HepG2 (cell line): ENCODE measurements around the gene ACTR1B. TPM values are rescaled to one million over a fixed set of nuclear protein-coding genes. Genes with fewer than 3 reads are reported as not detected.

Source experiments
- KLF13 ChIP-seq: sonication (generic); formaldehyde crosslinking; IDR thresholded peaks from 2 replicates; pipeline ENCODE4 v1.4.0; 2020; ENCODE audit warnings: mild to moderate bottlenecking, missing genetic modification reagents
- KMT2B ChIP-seq: IDR thresholded peaks from 2 replicates; pipeline ENCODE4 v1.6.1; 2016; ENCODE audit warnings: missing genetic modification reagents, missing compliant biosample characterization
- MIER2 ChIP-seq: IDR thresholded peaks from 2 replicates; pipeline ENCODE4 v1.6.1; 2016; ENCODE audit warnings: missing biosample characterization, missing genetic modification reagents
- NR3C1 ChIP-seq: sonication (generic); formaldehyde crosslinking; IDR thresholded peaks from 2 replicates; pipeline ENCODE4 v1.4.0; 2020; ENCODE audit warnings: missing genetic modification reagents
- ZFP90 ChIP-seq: sonication (generic); formaldehyde crosslinking; IDR thresholded peaks from 2 replicates; pipeline ENCODE4 v1.8.0; 2022; ENCODE audit warnings: missing genetic modification reagents, mild to moderate bottlenecking, inconsistent platforms, borderline replicate concordance
- ZNF547 ChIP-seq: sonication (generic); formaldehyde crosslinking; IDR thresholded peaks from 2 replicates; pipeline ENCODE4 v1.5.1; 2020; ENCODE audit warnings: mild to moderate bottlenecking, missing genetic modification reagents
- ZNF629 ChIP-seq: sonication (generic); formaldehyde crosslinking; conservative IDR thresholded peaks from 2 replicates; pipeline ENCODE4 v1.5.0; 2020; ENCODE audit warnings: missing genetic modification reagents
- polyA plus RNA-seq, 8 experiments: library from polyadenylated mRNA; depleted of rRNA in 3 of 8; stranded (reverse) in 7 of 8; unstranded in 1 of 8; fragments of >200 nt; fragmentation: Illumina TruSeq in 4 of 8; extraction: Trizol in 4 of 8; gene quantifications; 2 replicates each; pipeline versions ENCODE4 v1.2.1 to v1.2.3, GENCODE V29; 2011 to 2016; ENCODE audit warnings: low read depth in 4 of 8, missing spikeins in 1 of 8, mixed read lengths in 1 of 8; ENCODE audit not compliant: insufficient read depth in 1 of 8
- total RNA-seq, 5 experiments: library from RNA; depleted of rRNA; stranded (reverse); fragments of >200 nt; fragmentation: Illumina TruSeq; extraction: Trizol; gene quantifications; 2 replicates each; pipeline ENCODE4 v1.2.3, GENCODE V29; 2016; ENCODE audit warnings: low read depth in 1 of 5
- TF ChIP-seq, protein P1 (sequence below): sonication (generic); formaldehyde crosslinking; IDR thresholded peaks from 2 replicates; pipeline ENCODE4 v1.4.0; 2020; ENCODE audit warnings: mild to moderate bottlenecking, missing genetic modification reagents
- TF ChIP-seq, protein P2 (sequence below): sonication (generic); formaldehyde crosslinking; IDR thresholded peaks from 2 replicates; pipeline ENCODE4 v1.4.0; 2020; ENCODE audit warnings: mild to moderate bottlenecking, missing genetic modification reagents, borderline replicate concordance
- TF ChIP-seq, protein P3 (sequence below): sonication (generic); formaldehyde crosslinking; IDR thresholded peaks from 2 replicates; pipeline ENCODE4 v1.4.0; 2020; ENCODE audit warnings: missing genetic modification reagents
- TF ChIP-seq, protein P4 (sequence below): sonication (generic); formaldehyde crosslinking; IDR thresholded peaks from 2 replicates; pipeline ENCODE4 v1.5.0; 2020; ENCODE audit warnings: missing genetic modification reagents
- TF ChIP-seq, protein P5 (sequence below): sonication (generic); formaldehyde crosslinking; IDR thresholded peaks from 2 replicates; pipeline ENCODE4 v1.4.0; 2020; ENCODE audit warnings: missing genetic modification reagents
- TF ChIP-seq, protein P6 (sequence below): sonication (generic); formaldehyde crosslinking; IDR thresholded peaks from 2 replicates; pipeline ENCODE4 v1.5.0; 2020; ENCODE audit warnings: missing genetic modification reagents

ACTR1B gene
- total and polyA plus RNA-seq, 2 of the 13 experiments (the other 11 are each of a cell fraction or from before 2014, with no cell fraction given) = 61.7 to 76.7 TPM

DNA sequence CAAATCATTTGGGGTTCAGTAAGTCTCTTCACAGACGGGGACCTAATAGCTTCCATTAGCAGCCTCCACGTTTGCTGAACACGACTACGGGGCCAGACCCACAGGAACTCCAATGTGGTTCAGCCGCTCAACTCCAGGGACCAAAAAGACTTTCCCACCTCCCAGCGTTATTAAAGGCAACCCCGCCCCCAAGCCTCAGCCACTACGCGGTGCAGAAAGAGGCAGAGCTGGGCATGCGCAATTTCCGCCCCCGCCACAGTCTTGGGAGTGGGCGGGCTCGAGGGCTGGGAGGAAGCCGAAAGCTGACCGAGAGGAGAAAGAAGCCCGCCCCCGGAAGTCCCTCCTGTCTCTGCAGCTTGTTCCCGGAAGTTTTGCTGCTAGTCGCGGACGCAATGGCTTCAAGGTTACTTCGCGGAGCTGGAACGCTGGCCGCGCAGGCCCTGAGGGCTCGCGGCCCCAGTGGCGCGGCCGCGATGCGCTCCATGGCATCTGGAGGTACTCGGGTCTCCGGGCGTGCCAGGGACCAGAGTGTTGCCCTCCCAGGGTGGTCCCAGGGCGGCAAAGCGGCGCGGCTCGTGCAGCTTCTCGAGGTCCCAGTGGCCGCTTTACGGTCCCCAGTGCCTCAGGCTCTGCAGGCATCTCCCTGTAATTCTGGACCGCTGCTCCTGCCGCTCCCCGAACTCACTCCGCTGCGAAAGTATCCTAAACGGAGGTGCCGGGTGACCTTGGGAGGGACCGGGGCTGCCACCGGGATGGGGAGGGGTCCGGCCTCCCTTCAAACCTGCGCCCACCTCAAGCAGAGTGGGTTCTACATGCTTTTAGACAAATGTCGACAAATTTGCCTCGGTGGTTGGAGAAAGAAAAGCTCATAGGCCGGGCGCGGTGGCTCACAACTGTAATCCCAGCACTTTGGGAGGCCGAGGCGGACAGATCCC is 17.9 kb downstream of the ACTR1B start, which contains the start of gene COX5B (continued):
- TF ChIP-seq, protein P1, sequence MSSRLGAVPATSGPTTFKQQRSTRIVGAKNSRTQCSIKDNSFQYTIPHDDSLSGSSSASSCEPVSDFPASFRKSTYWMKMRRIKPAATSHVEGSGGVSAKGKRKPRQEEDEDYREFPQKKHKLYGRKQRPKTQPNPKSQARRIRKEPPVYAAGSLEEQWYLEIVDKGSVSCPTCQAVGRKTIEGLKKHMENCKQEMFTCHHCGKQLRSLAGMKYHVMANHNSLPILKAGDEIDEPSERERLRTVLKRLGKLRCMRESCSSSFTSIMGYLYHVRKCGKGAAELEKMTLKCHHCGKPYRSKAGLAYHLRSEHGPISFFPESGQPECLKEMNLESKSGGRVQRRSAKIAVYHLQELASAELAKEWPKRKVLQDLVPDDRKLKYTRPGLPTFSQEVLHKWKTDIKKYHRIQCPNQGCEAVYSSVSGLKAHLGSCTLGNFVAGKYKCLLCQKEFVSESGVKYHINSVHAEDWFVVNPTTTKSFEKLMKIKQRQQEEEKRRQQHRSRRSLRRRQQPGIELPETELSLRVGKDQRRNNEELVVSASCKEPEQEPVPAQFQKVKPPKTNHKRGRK = 0 out of 2 replicates have a peak, but pooled peaks have one; percentile 27
- TF ChIP-seq KLF13 (CRISPR knock-in tag) (peak; percentile 86; the same call in 1 of the 2 replicates), KMT2B (CRISPR knock-in tag) (0 out of 2 replicates have a peak, but pooled peaks have one; percentile 65), NR3C1 (no peak), MIER2 (CRISPR knock-in tag) (0 out of 2 replicates have a peak, but pooled peaks have one; percentile 15), ZNF629 (CRISPR knock-in tag) (0 out of 2 replicates have a peak, but pooled peaks have one; percentile 16), ZFP90 (peak; percentile 81), ZNF547 (CRISPR knock-in tag) (peak; percentile 92)
- TF ChIP-seq, protein P2, sequence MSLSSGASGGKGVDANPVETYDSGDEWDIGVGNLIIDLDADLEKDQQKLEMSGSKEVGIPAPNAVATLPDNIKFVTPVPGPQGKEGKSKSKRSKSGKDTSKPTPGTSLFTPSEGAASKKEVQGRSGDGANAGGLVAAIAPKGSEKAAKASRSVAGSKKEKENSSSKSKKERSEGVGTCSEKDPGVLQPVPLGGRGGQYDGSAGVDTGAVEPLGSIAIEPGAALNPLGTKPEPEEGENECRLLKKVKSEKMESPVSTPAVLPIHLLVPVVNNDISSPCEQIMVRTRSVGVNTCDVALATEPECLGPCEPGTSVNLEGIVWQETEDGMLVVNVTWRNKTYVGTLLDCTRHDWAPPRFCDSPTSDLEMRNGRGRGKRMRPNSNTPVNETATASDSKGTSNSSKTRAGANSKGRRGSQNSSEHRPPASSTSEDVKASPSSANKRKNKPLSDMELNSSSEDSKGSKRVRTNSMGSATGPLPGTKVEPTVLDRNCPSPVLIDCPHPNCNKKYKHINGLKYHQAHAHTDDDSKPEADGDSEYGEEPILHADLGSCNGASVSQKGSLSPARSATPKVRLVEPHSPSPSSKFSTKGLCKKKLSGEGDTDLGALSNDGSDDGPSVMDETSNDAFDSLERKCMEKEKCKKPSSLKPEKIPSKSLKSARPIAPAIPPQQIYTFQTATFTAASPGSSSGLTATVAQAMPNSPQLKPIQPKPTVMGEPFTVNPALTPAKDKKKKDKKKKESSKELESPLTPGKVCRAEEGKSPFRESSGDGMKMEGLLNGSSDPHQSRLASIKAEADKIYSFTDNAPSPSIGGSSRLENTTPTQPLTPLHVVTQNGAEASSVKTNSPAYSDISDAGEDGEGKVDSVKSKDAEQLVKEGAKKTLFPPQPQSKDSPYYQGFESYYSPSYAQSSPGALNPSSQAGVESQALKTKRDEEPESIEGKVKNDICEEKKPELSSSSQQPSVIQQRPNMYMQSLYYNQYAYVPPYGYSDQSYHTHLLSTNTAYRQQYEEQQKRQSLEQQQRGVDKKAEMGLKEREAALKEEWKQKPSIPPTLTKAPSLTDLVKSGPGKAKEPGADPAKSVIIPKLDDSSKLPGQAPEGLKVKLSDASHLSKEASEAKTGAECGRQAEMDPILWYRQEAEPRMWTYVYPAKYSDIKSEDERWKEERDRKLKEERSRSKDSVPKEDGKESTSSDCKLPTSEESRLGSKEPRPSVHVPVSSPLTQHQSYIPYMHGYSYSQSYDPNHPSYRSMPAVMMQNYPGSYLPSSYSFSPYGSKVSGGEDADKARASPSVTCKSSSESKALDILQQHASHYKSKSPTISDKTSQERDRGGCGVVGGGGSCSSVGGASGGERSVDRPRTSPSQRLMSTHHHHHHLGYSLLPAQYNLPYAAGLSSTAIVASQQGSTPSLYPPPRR (CRISPR knock-in tag) = 0 out of 2 replicates have a peak, but pooled peaks have one; percentile 2
- TF ChIP-seq, protein P3, sequence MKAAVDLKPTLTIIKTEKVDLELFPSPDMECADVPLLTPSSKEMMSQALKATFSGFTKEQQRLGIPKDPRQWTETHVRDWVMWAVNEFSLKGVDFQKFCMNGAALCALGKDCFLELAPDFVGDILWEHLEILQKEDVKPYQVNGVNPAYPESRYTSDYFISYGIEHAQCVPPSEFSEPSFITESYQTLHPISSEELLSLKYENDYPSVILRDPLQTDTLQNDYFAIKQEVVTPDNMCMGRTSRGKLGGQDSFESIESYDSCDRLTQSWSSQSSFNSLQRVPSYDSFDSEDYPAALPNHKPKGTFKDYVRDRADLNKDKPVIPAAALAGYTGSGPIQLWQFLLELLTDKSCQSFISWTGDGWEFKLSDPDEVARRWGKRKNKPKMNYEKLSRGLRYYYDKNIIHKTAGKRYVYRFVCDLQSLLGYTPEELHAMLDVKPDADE (CRISPR knock-in tag) = no peak; the same call in 1 of the 2 replicates
- TF ChIP-seq, protein P4, sequence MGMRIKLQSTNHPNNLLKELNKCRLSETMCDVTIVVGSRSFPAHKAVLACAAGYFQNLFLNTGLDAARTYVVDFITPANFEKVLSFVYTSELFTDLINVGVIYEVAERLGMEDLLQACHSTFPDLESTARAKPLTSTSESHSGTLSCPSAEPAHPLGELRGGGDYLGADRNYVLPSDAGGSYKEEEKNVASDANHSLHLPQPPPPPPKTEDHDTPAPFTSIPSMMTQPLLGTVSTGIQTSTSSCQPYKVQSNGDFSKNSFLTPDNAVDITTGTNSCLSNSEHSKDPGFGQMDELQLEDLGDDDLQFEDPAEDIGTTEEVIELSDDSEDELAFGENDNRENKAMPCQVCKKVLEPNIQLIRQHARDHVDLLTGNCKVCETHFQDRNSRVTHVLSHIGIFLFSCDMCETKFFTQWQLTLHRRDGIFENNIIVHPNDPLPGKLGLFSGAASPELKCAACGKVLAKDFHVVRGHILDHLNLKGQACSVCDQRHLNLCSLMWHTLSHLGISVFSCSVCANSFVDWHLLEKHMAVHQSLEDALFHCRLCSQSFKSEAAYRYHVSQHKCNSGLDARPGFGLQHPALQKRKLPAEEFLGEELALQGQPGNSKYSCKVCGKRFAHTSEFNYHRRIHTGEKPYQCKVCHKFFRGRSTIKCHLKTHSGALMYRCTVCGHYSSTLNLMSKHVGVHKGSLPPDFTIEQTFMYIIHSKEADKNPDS (CRISPR knock-in tag) = no peak
- TF ChIP-seq, protein P5, sequence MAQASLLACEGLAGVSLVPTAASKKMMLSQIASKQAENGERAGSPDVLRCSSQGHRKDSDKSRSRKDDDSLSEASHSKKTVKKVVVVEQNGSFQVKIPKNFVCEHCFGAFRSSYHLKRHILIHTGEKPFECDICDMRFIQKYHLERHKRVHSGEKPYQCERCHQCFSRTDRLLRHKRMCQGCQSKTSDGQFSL (CRISPR knock-in tag) = 0 out of 2 replicates have a peak, but pooled peaks have one; percentile 64
- TF ChIP-seq, protein P6, sequence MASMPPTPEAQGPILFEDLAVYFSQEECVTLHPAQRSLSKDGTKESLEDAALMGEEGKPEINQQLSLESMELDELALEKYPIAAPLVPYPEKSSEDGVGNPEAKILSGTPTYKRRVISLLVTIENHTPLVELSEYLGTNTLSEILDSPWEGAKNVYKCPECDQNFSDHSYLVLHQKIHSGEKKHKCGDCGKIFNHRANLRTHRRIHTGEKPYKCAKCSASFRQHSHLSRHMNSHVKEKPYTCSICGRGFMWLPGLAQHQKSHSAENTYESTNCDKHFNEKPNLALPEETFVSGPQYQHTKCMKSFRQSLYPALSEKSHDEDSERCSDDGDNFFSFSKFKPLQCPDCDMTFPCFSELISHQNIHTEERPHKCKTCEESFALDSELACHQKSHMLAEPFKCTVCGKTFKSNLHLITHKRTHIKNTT (CRISPR knock-in tag) = 0 out of 2 replicates have a peak, but pooled peaks have one; percentile 13
